Measurements from ENCODE around the gene SEPTIN8.

Gene SEPTIN8

DNA sequence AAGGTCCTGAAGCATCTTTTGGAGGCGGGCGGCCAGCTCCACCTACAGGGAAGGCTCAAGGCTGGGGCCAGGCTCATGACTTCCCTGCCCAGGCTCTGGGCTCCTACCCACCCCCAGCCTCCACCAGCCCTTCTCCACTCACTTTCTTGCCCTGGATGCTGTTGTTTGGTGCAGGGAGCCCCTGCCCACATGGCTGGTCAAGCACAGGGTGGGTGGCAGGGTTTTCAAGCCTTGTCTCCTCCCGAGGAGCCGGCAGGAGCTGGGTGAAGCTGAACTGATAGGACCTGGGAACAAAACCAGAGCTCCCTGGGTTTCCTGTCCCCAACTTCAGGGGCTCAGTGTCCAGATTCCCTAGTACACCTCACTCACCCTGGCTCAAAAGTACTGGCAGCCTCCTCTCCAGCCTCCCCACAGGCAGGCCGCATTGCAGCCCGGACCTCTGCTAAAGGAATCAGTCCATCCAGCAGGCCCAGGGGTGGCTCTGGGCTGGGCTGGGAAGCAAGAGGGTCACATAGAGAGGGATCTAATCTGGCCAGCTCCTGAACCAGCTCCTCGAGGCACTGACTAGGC is 46.5 kb upstream of the SEPTIN8 start:
- TF ChIP-seq, protein P1, sequence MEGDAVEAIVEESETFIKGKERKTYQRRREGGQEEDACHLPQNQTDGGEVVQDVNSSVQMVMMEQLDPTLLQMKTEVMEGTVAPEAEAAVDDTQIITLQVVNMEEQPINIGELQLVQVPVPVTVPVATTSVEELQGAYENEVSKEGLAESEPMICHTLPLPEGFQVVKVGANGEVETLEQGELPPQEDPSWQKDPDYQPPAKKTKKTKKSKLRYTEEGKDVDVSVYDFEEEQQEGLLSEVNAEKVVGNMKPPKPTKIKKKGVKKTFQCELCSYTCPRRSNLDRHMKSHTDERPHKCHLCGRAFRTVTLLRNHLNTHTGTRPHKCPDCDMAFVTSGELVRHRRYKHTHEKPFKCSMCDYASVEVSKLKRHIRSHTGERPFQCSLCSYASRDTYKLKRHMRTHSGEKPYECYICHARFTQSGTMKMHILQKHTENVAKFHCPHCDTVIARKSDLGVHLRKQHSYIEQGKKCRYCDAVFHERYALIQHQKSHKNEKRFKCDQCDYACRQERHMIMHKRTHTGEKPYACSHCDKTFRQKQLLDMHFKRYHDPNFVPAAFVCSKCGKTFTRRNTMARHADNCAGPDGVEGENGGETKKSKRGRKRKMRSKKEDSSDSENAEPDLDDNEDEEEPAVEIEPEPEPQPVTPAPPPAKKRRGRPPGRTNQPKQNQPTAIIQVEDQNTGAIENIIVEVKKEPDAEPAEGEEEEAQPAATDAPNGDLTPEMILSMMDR (IDR thresholded peaks at IDR 0.05; ENCODE audit: insufficient read depth, low read depth, low read length, missing control alignments), result peak; percentile 9
- peak overlapping the region; percentile 33; the same call in 1 of the 2 replicates for H3K4me3 ChIP-seq (ENCODE audit: low read depth, low read length)
- DNase-seq (ENCODE audit: low read depth), result no peak

DNA sequence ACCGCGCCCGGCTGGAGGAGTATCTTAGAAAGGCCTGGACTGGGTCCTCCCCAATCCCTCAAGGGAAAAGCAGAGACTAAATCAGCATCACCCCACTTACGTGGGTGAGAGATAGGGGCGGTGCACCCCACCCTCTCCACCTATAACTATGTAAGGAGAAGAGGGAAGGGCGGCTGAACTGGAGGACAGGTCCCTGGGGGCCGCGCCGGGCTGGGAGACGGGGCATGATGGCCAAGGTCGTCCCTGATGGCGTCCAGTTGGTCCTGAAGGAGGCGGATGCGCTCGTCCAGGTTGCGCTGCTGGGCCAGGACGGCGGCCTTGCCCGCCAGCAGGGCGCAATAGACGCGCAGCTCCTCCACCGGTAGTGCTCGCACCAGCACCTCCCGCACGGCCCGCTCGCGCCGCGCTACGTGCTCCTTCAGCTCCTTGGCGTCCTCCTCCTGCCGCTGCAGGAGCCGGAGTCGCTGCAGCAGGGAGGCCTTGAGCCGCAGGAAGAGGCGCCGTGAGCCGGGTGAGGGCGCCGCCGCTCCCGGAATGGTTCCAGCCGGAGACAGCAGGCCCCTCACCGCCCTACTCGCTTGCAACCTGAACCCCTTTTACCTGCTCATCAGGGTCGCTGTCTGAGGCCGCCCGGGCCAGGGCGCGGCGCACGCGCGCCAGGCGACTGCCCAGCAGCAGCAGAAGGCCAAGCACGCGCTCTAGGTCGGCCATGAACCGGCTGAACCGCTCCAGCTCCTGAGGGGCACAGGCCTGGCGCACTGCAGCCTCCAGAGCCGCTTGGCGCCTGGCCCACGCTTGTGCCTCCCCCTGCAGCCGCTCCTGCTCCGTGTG is 45.8 kb upstream of the SEPTIN8 start:
- DNase-seq (ENCODE audit: low read depth), result peak; percentile 55
- H3K4me3 ChIP-seq (ENCODE audit: low read depth, low read length), result peak overlapping the region; percentile 33
- TF ChIP-seq, protein P1 (IDR thresholded peaks at IDR 0.05; ENCODE audit: insufficient read depth, low read depth, low read length, missing control alignments), result no peak

DNA sequence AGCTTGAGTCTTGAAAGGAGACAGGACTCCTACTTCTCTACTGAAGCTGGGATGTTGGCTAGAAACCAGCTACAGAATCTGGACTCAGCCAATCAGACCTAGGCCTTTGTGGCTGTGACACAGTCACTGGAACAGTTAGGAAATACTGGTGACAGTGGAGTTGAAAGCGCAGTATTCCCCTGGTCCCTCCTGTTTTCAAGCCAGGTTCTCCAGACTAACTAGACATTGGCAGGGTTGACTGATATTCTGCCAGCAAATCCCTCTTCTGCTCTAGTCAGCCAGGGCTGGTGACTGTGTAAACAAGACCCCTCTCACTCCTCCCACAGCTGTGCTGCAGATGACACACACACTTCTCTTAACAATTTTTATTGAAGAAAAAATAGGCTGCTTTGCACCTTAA is 44.8 kb upstream of the SEPTIN8 start:
- no peak for DNase-seq (ENCODE audit: low read depth)
- TF ChIP-seq, protein P1 (IDR thresholded peaks at IDR 0.05; ENCODE audit: insufficient read depth, low read depth, low read length, missing control alignments), result no peak
- no peak overlapping the region for H3K4me3 ChIP-seq (ENCODE audit: low read depth, low read length)

DNA sequence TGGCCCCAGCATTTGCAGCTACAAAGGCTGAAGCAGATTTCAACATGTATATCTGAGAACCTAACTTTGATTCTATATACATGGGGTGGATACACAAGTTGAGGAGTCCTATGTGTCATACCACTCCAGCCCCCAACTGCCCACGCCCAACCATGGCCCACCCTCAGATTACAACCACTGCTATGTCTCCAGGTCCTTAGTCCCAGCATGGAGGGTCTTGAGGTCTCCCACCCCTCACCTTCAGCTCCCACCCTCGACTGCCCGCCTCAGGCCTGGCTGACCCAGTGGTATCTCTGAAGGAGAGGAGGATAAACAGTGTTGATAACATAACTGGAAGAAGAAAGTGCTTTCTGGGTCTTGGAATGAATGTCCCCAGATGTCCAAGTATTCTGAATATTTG is 44.3 kb upstream of the SEPTIN8 start:
- no peak for DNase-seq (ENCODE audit: low read depth)
- TF ChIP-seq, protein P1 (IDR thresholded peaks at IDR 0.05; ENCODE audit: insufficient read depth, low read depth, low read length, missing control alignments), result no peak
- no peak overlapping the region for H3K4me3 ChIP-seq (ENCODE audit: low read depth, low read length)

DNA sequence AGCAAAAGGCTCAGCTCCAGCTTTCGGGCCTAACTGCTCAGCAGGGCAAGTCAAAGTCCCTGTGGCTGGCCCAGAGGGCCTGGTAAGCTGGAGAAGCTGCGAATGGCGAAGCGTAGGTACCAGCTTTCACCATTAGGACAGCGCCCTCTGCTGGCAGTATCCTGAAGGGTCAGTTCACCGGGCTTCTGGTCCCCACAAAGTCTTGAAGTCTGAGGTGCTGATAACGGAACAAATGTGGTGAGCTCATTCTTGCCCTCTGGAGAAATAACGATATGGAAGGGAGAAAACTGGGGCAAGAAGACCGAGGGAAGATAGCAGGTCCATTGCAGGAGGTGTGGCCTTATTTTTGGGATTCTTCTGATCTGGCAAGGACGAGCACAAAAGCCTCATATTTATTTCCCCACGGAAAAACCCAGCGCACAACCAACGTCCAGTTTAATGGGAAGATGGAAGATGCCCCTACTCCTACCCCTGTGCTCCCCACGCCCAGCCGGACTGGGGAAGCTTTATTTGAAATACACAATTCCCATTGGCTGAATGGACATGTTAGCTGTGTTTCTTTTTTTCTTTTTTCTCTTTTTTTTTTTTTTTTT is 43.2 kb upstream of the SEPTIN8 start:
- peak; percentile 94 for DNase-seq (ENCODE audit: low read depth)
- no peak overlapping the region for H3K4me3 ChIP-seq (ENCODE audit: low read depth, low read length)
- TF ChIP-seq, protein P1 (IDR thresholded peaks at IDR 0.05; ENCODE audit: insufficient read depth, low read depth, low read length, missing control alignments), result peak; percentile 86

DNA sequence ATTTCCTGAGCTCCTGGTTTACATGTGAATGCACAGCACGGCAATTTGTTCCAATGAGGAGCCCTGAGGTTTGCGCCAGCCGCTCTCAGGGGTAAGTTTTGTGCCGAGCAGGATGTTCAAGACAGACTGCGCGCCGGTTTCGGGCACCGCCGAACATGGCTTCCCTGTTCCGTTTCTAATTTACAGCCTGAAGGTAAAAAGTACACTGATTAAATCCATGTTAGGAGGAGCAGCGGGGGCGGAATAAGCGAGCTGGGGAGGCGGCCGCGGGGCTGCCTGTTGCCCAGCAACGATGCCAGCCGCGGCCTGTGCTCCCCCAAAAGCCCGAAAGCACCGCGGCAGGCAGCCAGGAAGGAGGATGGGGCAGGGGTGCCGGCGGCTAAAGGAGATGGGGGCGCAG is 42.4 kb upstream of the SEPTIN8 start:
- DNase-seq (ENCODE audit: low read depth), result no peak
- H3K4me3 ChIP-seq (ENCODE audit: low read depth, low read length), result peak overlapping the region; percentile 16
- TF ChIP-seq, protein P1 (IDR thresholded peaks at IDR 0.05; ENCODE audit: insufficient read depth, low read depth, low read length, missing control alignments), result no peak
